WI38 (cell line): ENCODE measurements around the gene CUX1.

Source experiments
- H3K4me3 ChIP-seq: 2 replicates; pipeline ENCODE4 v1.5.1; 2011; ENCODE audit warnings: low read depth, mild to moderate bottlenecking, control low read depth, low read length
- TF ChIP-seq, protein P1 (sequence below): IDR thresholded peaks from 2 replicates; pipeline ENCODE4 v1.5.1; 2012; ENCODE audit warnings: low read depth, mild to moderate bottlenecking, control low read depth, low read length

CUX1 gene

DNA sequence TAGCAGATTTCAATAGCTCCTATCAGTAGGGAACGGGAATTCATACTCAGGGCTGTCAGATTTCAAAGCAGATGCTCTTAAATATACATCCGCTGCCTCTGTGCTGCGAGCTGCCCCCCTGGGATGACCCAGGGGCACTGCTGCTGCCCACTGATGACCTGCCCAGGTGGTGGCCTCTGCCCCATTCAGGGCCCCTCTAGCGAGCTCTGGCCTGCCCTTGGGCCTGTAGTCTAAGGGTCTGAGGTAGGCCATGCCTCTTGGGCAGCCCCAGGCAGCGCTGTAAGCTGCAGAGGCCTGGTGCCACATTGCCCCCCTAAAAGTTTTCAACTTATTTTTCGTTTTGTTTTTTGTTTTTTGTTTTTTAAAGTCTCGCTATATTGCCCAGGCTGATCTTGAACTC is 418.7 kb downstream of the CUX1 start:
- TF ChIP-seq, protein P1, sequence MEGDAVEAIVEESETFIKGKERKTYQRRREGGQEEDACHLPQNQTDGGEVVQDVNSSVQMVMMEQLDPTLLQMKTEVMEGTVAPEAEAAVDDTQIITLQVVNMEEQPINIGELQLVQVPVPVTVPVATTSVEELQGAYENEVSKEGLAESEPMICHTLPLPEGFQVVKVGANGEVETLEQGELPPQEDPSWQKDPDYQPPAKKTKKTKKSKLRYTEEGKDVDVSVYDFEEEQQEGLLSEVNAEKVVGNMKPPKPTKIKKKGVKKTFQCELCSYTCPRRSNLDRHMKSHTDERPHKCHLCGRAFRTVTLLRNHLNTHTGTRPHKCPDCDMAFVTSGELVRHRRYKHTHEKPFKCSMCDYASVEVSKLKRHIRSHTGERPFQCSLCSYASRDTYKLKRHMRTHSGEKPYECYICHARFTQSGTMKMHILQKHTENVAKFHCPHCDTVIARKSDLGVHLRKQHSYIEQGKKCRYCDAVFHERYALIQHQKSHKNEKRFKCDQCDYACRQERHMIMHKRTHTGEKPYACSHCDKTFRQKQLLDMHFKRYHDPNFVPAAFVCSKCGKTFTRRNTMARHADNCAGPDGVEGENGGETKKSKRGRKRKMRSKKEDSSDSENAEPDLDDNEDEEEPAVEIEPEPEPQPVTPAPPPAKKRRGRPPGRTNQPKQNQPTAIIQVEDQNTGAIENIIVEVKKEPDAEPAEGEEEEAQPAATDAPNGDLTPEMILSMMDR, result no peak
- H3K4me3 ChIP-seq, result no peak overlapping the region

DNA sequence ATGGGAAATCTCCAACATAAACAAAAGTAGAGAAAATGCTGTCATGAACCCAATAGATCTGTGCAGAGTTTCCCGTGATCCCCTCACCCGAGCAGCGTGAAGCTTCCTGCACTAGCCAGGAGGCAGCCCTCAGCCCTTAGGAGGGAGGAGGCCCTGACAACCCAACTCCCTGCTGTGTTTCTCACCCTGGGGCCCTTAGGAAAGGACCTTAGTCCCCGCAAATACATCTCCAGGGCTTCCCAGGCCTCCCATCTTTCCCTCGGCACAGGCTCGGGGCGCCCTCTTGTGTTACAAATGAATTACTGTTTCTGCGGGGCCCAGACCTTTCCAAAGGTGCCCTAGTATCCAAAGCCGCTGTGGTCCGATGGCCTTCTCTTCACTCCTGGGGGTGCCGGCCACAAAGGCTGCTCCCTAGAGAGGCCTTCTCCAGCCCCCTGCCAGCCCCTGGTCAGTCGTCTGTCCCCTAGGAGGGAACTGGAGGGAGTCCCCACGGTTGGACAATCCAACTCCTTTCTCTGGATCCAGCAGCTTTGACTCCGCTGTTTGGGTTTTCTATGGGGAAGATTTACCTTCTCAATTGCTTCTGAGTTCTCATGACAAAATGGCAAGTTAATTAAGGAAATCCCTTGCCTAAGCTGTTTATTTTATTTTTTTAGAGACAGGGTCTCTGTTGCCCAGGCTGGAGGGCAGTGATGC is 419.3 kb downstream of the CUX1 start:
- TF ChIP-seq, protein P1, result peak; percentile 73
- no peak overlapping the region for H3K4me3 ChIP-seq

DNA sequence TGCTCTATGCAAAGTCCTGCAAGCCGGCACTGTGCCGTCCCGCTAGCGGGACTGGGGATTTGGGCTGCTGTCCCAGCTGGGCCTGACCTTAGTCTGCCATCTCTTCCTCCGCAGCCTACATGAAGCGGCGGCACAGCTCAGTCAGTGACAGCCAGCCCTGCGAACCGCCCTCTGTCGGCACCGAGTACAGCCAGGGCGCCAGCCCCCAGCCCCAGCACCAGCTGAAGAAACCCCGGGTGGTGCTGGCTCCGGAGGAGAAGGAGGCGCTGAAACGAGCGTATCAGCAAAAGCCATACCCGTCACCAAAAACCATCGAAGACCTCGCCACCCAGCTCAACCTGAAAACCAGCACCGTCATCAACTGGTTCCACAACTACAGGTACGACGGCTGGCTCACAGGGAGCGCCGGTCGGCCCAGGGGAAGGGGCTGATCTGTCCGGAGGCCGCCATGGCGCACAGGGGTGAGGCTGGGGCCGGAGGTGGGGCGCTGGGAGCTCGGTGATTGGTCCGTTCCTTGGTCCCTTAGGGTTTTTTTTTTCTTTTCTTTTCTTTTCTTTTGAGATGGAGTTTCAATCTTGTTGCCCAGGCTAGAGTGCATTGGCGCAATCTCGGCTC is 421.9 kb downstream of the CUX1 start:
- TF ChIP-seq, protein P1, result no peak
- H3K4me3 ChIP-seq, result no peak overlapping the region

DNA sequence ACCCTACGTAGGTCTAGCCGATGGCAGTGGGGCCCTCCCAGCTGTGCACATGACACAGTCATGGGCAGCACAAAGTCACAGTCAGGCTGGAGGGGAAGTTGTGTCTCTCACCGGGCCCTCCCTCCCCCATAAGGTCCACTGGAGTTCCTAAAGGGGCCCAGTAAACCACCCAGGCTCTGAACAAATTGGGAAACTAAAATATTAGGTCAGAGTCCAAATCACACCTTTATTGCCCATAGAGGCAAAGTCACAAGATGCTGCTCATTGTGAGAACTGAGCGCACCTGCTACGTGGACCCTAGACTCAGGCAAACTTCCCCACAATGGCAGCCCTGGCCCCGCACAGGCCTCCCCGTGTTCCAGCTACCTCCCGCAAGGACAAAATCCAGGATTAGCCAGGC is 424.0 kb downstream of the CUX1 start:
- TF ChIP-seq, protein P1, result no peak

DNA sequence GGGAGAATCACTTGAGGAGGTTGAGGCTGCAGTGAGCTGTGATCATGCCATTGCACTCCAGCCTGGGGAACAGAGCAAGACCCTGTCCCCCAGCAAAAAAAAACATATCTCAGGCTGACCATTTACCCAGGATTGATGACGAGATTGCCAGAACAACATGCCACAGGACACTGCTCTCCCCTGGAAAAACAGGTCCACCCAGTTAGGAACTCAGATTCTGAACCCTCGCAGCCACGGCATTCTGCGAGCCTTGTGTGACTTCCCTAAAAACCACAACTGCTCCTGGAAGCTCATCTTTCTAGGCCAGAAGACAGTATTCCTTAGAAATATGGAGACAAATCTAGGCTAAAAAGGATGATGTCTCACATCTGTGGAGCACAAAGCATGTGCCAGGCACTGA is 427.2 kb downstream of the CUX1 start:
- no peak overlapping the region for H3K4me3 ChIP-seq
- TF ChIP-seq, protein P1, result no peak

More for the DNA sequence above, 424.0 kb downstream of the CUX1 start:
- no peak overlapping the region for H3K4me3 ChIP-seq

DNA sequence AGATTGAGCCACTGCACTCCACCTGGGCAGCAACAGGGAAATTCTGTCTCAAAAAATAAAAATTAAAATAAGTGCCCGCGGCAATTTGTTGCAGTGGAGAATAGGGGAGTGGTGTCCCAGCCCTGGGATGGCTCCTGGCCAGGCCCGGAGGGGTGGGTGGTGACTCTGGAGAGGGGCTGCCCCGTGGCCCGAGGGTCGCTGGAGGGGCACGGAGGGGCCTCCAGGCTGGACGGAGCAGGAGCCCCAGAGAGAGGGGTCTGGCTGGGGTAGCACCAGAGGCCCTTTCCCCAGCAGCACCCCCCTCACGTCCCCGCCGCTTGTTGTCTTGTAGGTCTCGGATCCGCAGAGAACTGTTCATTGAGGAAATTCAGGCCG is 430.6 kb downstream of the CUX1 start:
- TF ChIP-seq, protein P1, result no peak
- no peak overlapping the region for H3K4me3 ChIP-seq
